HTR-8/SVneo (cell line): ENCODE data around the gene ZDHHC11.
"Not testable (repeated sequence)": the region's sequence is repeated elsewhere in the genome, so short reads cannot be mapped to it uniquely, and the experiment has no call there.

ENCODE experiments used
- DNase-seq: peaks from one replicate; pipeline ENCODE4 v3.0.0; 2011; ENCODE audit warnings: low spot score, mixed read lengths; ENCODE audit not compliant: insufficient read length
- FAIRE-seq: peaks from 2 replicates; lab custom pipeline; 2011; peaks lifted over from hg19 to GRCh38; lab: Jason Lieb, UNC

Gene ZDHHC11

GRCh38 chr5:860506-861150 is 9.8 kb upstream of the ZDHHC11 start:
- FAIRE-seq (no peak), DNase-seq (no peak)

DNA sequence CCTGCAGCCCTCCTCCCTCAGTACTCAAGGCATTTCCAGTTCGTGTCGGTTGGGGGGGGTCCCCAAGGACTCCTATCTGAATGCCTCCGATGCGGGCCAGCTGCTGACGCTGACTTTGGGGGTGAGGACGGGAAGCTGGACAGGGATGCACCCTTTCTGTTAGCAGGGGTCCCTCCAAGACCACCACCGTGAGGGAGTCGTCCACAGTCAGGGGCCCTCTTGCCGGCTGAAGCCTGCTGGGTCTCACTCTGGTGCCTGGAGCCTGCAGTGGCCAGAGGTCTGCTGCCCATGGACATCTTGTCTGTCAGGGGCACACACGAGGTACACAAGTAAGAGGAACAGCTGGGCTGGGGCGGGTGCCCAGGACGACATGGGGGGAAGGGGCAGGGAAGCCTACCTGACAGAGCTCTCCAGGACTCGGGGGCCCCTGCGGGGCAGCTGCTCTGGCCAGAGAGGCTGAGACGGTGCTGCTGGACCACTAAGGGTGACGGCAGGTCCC is 9.1 kb upstream of the ZDHHC11 start:
- DNase-seq: no peak
- no peak for FAIRE-seq

DNA sequence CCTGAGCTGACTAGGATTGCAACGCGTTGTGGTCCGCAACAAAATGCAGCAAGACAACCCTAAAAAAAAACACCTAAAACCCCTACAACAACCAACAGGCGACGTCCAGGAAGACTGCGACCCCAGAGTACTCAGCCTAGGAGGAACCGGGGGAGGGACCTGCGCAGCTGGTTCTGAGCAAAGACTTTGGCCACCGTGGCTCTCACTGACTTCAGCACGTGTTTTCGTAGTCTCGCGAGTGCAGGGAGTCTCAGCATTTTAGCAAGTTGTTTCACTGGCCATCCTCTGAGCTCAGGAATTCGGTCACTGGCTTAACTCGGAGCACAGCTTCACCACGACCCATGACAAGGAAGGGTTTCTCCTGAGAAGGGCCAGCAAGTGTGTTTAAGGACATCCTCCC is 8.6 kb upstream of the ZDHHC11 start:
- DNase-seq: no peak
- FAIRE-seq: no peak

DNA sequence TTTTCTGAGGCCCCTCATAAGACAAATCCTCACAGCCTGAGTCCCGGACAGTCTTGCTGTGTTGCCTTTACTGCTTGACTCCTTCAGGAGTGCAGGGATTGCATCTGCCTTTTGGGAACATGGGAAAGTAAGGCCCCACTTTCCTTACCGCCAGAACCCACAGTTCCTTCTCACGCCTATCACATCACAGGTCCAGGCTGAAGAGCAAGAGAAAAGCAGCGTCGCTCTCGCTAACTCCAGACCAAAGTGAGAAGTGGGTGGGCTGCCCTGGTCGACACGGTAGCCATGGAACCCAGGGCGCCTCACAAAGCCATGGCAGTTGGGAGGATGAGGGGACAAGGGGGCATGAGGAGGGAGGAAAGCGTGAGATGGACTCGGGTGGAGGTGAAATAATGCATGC is 7.9 kb upstream of the ZDHHC11 start:
- DNase-seq (no peak), FAIRE-seq (peak; percentile 13)

GRCh38 chr5:856531-857425 is 6.0 kb upstream of the ZDHHC11 start:
- FAIRE-seq (no peak), DNase-seq (no peak)

DNA sequence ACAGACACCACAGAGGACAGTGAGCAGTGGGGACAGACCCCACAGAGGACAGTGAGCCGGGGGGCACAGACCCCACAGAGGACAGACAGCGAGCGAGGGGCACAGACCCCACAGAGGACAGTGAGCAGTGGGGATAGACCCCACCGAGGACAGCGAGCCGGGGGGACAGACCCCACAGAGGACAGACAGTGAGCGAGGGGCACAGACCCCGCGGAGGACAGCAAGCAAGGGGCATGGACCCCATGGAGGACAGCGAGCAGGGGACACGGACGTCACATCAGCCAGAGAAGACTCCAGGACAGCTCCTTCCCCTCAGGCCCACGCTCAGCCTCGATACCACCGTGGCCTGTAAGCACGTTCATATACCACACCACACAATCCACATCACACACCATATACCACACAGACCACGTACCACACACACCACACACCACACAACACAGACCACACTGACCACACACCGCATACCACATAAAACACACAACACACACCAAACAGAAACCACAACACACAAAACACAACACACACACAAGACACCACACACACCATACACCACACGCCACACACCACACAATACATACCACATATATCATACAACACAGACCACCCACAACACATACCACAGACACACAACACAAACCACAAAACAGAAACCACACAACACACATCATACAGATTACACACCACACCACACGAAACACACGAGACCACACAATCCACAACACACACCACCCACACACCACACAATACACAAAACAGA is 5.2 kb upstream of the ZDHHC11 start:
- peak; percentile 100 for FAIRE-seq

GRCh38 chr5:854966-855743 is 4.4 kb upstream of the ZDHHC11 start:
- DNase-seq (no peak), FAIRE-seq (no peak)

More for the DNA sequence above, 5.2 kb upstream of the ZDHHC11 start:
- DNase-seq: no peak

GRCh38 chr5:854217-854616 is 3.4 kb upstream of the ZDHHC11 start:
- FAIRE-seq (no peak), DNase-seq (no peak)

DNA sequence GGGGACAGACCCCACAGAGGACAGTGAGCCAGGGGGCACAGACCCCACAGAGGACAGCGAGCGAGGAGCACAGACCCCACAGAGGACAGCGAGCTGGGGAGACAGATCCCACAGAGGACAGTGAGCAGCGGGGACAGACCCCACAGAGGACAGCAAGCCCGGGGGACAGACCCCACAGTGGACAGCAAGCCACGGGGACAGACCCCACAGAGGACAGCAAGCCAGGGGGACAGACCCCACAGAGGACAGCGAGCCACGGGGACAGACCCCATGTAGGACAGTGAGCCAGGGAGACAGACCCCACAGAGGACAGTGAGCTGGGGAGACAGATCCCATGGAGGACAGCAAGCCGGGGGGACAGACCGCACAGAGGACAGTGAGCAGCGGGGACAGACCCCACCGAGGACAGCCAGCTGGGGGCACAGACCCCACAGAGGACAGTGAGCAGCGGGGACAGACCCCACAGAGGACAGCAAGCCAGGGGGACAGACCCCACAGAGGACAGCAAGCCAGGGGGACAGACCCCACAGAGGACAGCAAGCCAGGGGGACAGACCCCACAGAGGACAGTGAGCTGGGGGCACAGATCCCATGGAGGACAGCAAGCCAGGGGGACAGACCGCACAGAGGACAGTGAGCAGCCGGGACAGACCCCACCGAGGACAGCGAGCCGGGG is 2.8 kb upstream of the ZDHHC11 start:
- DNase-seq: not testable (repeated sequence)
- FAIRE-seq: peak; percentile 40

- FAIRE-seq (peak; percentile 4), DNase-seq (no peak)
These were observed 1.9 kb upstream of the ZDHHC11 start for GRCh38 chr5:852431-853401.

- DNase-seq (no peak), FAIRE-seq (no peak)
These were observed 1.2 kb upstream of the ZDHHC11 start for GRCh38 chr5:852018-852417.

- DNase-seq (no peak), FAIRE-seq (no peak)
These were observed 767 bp upstream of the ZDHHC11 start for GRCh38 chr5:851553-851952.

DNA sequence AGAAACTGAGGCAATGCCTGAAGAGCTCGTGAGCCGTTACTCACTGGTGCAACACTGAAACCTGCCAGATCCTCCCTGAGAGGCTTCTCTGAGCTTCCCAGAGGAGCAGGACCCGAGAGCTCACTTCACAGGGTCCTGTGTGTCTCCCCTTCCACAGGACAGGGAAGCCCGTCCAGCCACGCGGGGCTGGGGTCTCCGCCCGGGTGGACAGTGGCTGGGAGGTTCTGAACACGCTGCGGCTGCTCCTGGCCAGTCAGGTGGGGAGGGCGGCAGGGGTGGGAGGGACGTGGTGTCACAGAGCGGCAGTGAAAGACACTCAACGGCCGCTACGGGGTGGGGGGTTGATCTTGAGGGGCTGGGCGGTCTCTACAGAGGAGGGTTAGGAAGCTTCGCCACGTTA is 290 bp upstream of the ZDHHC11 start:
- no peak for DNase-seq

DNA sequence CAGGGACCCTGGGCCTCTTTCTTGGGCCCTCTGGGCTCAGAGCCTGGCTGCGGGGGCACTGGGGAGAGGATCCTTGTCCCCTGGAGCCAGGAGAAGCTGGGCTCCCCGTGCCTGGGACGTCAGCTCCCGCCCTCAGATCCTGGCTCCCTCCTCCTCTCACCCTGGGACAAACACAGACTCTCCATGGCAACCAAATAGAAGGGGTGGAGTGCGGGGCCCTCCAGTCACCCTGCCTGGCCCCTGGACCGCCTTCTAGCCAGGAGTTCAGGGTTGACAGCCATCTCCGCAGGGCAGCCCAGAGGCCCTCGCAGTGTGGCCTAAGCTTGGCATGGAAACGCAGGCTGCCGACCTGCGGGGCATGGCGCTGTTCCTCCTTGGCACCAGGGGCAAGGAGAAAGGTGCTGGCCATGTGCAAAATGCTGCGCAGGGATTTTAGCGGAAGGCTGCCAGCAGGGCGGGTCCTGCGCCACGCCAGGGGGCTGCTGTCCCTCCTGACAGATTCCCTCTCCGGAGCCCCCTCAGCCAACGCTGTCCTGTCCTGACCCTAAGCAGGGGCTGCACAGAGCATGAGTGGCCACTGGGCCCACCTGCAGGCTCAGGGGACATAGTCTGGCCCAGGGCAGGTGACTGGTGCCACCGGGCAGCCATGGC is 1.0 kb downstream of the ZDHHC11 start:
- FAIRE-seq: no peak
- DNase-seq: no peak

More for the DNA sequence above, 290 bp upstream of the ZDHHC11 start:
- FAIRE-seq: no peak

GRCh38 chr5:848671-849111 is 2.1 kb downstream of the ZDHHC11 start:
- FAIRE-seq (no peak), DNase-seq (no peak)

- not testable (repeated sequence) for FAIRE-seq, DNase-seq
These were observed 3.0 kb downstream of the ZDHHC11 start for GRCh38 chr5:847736-848135.

DNA sequence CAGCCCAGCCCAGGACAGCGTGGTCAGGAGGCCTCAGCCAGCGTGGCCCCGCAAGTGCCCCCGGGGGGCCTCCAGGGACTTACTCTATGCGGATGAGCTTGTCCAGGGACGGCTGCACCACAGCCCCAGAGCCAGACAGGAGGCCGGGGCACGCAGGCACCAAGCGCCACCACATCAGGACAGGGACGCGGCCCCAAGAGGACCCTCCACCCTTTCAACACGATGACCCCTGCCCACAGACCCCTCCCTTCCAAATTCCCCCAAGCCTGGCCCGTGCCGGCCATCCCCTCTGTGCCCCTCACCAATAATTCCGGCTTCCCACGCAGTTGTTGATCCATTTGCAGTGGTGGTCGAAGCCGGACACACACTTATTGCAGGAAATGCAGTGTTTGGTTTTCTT is 3.6 kb downstream of the ZDHHC11 start:
- not testable (repeated sequence) for FAIRE-seq, DNase-seq
